SKM-1 treated with dmso at 0.1 percent for 144 hours (cell line): Measurements from ENCODE around the gene SYT15.
"Not testable (repeated sequence)": the region's sequence is repeated elsewhere in the genome, so short reads cannot be mapped to it uniquely, and the experiment has no call there.

Experiments used
- DNase-seq: peaks from one replicate; lab custom pipeline; 2025; ENCODE audit not compliant: unreplicated experiment; lab: John Stamatoyannopoulos, UW

The SYT15 gene

GRCh38 chr10:46588221-46588620 lies 9.3 kb downstream of the SYT15 start:
- DNase-seq, result not testable (repeated sequence)

DNA sequence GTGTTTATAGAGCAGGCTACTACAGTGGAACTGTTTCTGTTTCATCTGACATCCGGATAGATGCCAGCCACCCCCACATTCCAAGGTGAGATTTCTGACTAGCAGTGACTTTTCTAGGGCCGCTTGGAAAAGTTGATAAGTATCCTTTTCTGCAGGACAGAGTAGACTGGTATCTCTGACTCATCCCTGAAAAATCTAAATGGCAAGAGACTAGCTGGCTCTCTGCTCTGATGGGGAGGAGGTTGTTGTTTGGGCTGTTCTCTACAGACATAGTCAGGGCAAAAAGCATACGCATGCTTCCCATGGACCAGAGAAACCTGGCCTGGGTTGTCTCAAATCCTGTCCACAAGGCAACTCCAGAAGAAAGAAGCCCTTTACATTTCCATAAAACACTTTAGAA lies 10.7 kb downstream of the SYT15 start:
- not testable (repeated sequence) for DNase-seq

DNA sequence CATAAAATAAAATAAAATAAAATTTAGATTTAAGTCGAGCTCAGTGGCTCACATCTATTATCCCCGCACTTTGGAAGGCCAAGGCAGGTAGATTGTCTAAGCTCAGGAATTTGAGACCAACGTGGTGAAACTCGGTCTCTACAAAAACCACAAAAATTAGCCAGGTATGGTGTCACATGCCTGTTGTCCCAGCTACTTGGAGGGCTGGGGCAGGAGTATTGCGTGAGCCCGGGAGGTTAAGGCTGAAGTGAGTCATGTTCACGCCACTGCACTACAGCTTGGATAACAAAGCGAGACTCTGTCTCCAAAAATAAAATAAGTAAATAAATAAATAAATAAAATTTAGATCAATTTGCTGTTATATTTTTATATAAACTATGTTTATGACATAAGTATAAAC lies 12.1 kb downstream of the SYT15 start:
- DNase-seq, result not testable (repeated sequence)

- not testable (repeated sequence) for DNase-seq
Observed at GRCh38 chr10:46593307-46593706, 14.4 kb downstream of the SYT15 start.

GRCh38 chr10:46594453-46595063 lies 15.6 kb downstream of the SYT15 start:
- DNase-seq, result not testable (repeated sequence)

GRCh38 chr10:46596570-46596969 lies 17.6 kb downstream of the SYT15 start:
- DNase-seq, result not testable (repeated sequence)

DNA sequence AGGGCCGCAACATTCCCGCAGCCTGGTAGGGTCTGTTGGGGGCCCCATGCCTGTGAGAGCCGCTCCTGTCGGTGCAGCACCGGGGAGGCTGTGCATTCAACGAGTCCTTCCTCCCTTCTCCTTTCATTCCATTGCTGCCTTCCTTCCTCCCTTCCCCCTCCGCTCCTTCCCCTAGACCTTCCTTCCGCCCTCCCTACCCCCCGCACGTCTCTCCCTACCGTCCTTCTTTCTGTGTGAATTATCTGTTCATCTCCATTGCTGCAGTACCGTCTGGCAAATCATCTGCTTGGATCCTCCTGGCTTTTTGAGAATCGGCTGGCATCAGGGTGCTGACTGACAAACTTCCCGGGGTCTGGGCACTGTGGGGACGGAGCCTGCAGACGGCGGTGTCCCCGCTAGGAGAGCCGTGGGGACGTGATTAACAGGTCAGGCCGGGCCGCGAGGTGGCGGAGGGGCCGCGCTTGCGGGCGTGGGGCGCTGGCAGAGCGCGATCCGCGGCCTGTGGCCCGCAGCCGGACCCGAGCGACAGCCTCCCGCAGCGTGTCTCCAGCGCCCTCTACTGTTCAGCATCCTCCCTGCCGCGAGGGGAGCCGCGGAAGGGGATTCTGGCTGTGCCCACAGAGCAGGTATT lies 18.8 kb downstream of the SYT15 start:
- not testable (repeated sequence) for DNase-seq

DNA sequence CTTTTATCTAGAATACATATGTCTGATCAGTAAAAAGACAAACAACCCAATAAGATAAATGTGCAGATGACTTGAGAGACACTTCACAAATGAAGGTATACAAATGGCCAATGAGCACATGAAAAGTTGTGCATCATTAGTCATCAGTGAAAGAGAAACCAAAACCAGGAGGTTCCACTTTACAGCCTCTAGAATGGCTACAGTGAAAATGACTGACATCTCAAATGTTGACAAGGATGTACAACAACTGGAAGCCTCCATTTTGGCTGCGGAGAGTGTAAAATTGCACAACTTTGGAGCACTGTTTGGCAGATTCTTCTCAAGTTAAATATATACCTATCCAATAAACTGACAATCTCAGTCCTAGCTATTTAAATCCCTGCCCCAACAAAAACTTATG lies 21.6 kb downstream of the SYT15 start:
- DNase-seq, result not testable (repeated sequence)

GRCh38 chr10:46615540-46615939 lies 36.6 kb downstream of the SYT15 start:
- DNase-seq, result not testable (repeated sequence)

GRCh38 chr10:46616227-46616626 lies 37.3 kb downstream of the SYT15 start:
- not testable (repeated sequence) for DNase-seq

DNA sequence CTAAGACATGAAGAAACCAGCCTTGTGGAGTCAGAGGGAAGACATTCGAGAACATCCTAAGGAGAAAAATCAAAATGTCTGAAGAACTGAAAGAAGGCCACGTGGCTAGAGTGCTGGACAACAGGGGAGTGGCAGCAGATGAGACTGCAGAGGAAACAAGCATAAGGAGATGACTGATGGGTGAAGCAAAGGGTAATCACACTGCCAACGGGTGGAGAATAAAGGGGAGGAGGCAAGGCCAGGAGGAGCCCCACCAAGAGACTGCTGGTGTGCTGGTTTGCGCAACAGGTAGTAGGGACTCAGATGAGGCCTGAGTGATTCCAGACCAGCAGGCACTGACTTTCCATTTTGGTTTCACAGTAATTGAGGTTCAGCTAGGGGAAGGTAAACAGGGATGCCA lies 38.2 kb downstream of the SYT15 start:
- not testable (repeated sequence) for DNase-seq

GRCh38 chr10:46617913-46618312 lies 39.0 kb downstream of the SYT15 start:
- not testable (repeated sequence) for DNase-seq

GRCh38 chr10:46623899-46624654 lies 45.1 kb downstream of the SYT15 start:
- DNase-seq, result not testable (repeated sequence)

- DNase-seq, result not testable (repeated sequence)
Observed at GRCh38 chr10:46629805-46630204, 50.9 kb downstream of the SYT15 start.

- not testable (repeated sequence) for DNase-seq
Observed at GRCh38 chr10:46630816-46631215, 51.9 kb downstream of the SYT15 start.

DNA sequence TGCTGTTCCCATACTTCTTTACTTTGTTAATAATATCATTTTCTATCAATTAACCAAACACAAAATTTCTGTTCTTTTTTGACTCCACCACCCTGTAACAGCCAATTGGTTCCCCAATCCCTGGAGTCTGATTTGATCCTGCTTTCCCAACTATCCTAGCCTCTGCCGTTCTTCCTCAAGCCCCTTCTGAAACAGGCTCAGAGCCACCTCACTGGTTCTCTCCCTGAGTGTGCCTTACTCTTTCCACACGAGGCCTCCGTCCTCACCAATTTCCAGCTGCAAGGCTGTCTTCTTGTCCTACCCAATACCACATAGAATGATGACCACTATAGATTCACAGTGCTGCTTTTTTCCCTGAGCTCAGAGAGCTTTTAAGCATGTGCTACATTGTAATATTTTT lies 52.8 kb downstream of the SYT15 start:
- not testable (repeated sequence) for DNase-seq

GRCh38 chr10:46634698-46635097 lies 55.8 kb downstream of the SYT15 start:
- DNase-seq, result not testable (repeated sequence)

DNA sequence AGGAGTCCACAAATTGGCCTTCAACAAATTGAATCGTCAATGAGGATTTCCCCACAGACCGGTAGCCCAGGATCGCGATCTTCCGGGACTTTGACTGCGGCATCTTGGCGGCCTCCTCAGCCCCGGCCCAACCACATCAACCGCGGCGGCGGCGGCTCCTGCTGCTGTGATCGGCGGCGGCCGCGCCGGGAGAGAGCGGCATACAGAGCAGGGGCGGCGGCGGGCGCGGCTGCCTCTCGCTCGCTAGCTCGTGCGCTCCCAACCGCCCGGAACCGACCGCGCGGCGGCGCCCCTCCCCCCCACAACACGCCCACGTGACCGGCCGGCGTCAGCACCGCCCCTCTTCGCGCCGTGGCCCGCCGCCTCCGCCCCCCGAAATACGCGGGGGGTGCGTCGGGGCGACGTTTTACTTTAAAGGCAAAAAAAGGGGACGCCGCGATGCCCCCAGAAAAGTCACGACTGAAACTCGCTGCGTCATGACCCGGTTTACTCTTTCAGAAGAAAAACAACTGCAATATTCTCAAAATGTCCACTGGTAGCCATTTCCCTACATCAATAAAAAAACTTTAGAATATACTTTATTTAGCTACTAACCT lies 56.5 kb downstream of the SYT15 start:
- DNase-seq, result not testable (repeated sequence)

DNA sequence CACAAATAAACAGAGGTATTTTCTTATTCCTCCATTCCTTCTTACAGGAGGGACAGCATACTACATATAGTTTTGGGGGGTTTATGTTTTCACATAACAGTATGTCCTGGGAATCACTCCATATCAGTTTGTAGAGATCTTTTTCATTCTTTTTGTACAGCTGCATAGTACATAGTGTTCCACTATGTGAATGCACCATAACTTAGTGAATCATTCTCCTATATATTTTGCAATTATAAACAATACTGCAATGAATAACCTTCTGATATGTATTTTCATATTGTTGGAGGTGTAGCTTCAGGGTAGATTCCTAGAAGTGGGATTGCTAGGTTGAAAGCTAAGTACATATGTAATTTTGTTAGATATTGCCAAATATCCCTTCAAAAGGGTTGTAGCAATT lies 61.1 kb downstream of the SYT15 start:
- not testable (repeated sequence) for DNase-seq
